NCI-H524 (cell line): Measurements from ENCODE around the gene GUCA1A.

Experiments
- DNase-seq, 2 experiments: peaks; one replicate each; lab custom pipeline; 2025; lab: John Stamatoyannopoulos, UW

Gene GUCA1A

DNA sequence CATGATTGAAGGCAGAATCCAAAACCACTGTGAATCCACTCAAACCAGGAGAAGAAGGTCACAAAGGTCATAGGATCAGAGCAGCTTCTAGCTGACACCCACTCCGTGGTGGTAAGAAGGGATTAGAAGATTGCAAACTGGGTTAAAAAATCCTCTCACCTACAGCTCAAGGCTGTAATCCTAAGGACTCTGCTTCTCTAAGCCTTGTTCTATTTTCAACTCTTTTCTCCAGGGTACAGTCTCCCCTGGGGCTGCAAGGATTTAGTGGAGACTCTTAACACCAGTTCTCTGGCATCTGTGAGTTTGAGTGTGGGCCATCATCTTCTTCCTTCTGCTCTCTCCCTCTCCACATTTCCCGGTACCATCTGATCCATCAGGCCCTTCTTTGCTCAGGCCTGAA is at the start of gene GUCA1A:
Gene GUCA1A, plus strand, starts transcription at position 264 of the 400 bp plus-strand sequence. CDS start 250 bp downstream, outside the sequence.
- peak in 1 of 2 experiments; percentile 56 for DNase-seq

DNA sequence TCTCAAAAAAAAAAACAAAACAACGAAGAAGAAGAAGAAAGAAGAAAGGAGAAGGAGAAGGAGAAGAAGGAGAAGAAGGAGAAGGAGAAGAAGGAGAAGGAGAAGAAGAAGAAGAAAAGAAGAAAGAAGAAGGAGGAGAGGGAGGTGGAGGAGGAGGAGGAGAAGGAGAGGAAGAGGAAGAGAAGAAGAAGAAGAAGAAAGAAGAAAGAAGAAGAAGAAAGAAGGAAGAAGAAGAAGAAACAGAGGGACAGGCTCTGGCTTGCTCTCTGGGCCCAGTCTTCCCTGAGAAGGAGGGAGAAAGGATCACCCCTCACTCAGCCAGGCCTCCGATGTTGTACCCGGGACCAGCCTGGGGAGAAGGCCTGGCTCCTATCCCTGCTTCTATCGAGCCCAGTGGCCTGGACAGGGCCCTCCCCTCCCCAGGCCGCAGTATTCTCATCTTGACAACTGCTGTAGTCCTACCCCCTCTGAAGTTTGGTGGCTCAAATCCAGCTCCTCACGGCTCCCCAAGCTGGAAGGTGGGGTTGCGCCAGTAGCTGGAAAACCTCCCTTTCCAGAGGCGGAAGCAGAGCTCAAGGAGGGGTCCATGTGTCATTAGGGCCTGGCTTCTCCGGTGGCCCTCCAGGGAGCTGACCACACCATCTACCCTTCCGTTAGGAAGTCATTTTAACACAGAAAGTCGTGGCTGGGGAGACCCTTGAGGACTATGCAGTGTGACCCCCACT is 49.6 kb upstream of the GUCA1A start:
- DNase-seq, result no peak

DNA sequence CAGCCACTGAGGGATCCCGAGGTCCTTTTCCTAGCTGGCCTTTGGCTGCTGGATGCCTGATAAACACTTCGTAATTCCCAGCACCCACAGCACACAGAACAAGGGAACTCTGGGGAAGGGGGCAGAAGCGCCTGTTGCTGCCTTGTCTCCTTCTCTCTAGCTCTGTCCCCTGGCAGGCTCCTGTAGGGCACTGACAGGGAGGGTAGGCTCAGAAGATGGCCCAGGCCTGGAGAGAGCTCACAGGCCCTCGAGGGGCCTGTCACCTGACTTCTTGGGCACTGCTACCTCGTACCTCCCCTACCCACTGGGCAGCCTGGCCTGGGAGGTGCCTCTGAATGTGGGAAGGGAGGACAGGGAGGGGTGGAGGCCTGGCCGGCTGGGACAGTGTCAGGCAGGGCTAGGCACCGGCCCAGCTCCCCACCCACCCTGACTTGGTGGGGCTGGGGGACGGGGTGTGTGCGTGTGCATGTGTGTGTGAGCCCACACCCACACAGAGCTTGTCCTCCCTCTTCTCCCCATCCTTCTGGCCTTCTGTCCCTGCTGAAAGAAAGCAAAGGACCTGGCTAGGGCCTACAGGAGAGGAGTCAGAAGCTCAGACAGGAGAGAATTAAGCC is 48.8 kb upstream of the GUCA1A start:
- no peak for DNase-seq

DNA sequence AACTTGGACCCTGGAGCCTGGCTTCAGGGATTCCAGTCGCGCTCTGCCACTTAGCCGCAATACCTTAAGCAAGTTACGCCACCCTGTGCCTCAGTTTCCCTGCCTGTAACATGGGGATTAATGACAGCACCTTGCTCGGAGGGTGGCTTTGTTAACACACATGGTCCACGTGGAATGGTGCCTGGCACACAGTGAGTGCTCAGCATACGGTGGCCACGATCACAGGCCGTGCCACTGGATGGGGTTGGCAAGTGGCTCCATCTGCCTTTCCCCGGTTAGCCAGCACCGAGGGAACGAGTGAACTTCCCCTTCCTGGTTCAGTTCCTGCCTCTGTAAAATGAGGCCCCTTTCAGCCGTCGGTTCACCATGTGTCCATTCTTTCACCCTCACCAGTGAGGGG is 47.9 kb upstream of the GUCA1A start:
- DNase-seq, result no peak

DNA sequence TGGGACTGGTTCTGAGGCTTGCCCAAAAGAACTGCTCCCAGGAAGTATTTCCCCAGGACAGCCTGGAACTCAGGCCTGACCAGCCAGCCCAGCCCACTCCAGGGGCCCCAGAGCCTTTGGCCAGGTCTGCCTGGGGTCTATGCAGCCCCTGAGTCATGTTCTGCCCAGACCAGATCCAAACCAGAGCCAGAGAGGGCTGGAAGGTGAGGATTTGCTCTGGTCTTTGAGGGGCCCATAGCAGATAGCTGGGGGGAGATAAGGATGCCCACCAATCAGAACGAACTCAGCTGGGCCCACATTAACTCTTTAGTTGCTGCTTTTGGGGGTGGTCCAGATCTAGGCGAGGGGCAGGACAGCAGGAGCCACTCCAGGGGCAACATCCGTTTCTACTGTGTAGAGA is 47.5 kb upstream of the GUCA1A start:
- DNase-seq, result no peak

DNA sequence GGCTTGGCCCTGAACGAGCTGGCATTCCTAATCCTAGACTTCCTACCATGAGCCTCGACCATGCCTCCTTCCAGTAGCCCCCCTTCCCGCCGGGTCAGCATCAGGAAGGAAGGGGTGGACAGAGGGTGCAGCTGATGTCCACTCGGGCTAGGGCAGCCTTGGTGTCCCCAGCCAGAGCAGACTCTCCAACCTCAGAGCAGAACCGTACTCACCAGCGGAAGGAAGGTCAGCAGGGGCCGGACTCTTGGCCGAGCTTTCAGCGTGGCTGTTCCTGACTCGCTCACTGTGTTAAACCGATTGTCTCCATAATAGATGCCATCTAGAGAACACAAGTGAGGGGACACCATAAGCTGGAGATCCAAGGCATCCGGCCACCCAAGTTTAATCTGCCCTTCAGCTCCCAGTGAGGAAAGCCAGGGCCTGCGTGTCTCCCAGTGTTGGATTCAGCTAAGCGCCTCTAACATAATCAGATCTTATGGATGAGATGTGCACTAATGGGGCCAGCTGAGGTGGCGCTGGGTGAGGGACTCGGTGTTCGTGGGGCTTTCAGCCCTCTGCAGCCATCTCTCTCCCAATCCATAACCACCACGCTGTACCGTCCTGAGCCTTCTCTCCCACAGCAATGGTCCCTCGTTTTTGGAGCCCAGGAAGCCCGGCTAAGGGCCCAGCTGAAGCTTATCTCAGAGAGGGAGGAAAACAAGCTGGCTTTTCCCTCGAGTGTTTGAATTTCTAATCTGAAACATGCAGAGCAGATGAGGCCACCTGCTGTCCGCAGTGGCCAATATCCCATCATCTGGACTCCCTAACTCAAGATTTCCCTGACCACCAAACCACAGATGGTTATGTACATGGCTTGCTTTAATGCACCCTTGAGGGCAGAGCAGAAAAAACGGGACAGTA is 44.5 kb upstream of the GUCA1A start:
- DNase-seq, result peak; percentile 27 to 57

DNA sequence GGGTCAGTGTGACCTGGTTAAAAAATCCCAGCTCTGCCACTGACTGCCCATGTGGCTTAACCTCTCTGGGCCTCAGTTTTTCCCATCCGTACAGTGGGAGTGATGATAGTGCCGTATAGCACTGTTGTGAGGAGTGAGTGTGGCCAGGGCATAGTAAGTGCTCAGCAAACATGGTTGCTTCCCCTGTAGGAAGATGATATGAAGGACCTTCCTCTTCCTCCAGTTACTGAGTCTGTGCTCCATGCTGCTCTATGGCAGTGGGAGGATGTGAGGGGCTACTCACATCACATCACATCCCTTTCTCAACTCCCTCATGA is 43.8 kb upstream of the GUCA1A start:
- DNase-seq, result no peak

DNA sequence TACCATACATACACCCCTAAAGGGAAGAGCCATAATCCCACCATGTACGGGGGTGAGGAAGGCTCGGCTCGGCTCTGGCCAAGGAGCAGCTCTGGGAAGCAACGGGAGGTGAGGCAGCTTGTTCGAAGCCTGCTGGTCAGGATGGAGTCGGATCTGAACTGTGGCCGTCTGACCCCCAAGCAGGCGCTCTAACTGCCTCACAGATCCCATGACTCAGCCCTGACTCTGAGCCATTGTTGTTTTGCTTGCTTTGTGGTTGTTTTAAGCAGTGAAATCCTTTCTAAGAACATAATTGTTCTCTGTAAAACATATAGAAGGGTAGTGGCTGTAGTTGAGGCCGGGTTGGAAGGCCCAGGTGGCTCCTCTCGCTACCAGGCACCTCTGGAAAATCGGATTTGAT is 41.6 kb upstream of the GUCA1A start:
- no peak for DNase-seq

DNA sequence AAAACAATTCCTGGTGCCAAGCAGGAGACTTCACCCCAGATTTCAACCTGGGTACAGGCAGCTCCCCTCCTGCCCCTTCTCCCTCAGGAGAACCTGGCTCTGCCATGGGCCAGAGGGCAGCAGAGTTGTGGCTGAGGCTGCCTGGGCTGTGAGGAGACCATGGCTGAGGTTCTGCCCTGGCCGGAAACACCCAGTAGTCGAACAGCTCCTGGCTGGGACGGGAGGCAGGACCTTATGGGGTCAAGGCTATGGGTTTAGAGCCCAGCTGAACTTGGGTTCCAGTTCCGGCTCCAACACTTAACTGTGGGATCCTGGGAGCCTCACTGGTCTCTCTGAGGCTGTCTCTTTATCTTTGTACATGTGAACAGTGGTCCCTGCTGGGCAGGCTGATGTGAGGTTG is 39.2 kb upstream of the GUCA1A start:
- no peak for DNase-seq

DNA sequence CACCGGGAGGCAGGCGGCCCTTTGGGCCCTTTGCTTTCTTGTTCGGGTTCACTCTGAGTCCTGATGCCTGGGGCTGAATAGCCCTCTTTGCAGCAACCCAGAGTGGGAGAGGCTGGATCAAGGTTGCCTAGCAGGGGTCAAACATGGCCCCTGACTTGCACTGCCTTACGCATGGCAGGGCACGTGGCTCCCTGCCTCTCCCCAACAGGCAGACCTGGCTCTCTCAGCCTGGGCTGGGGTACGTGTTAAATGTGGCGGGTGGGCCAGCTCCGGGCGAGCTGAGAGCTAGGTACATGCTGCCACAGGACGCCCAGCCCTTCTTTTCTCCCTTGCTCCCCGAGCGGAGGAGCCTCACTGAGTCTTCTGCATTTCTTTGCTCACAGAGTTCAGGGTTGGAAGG is 38.0 kb upstream of the GUCA1A start:
- DNase-seq, result no peak

DNA sequence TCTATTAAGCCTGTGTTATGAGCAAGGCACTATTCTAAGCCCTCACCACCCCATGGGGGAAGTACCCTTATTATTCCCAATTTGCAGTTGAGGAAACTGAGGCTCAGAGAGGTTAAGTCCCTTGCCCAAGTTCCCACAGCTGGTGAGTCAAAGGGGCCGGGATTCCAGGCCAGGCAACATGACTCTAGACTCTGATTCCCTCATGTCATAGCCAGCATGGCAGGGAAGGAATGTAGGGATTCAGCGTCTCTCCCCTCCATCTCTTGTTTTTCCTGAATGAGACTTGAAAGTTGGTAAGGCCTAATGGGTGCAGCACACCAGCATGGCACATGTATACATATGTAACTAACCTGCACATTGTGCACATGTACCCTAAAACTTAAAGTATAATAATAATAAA is 37.4 kb upstream of the GUCA1A start:
- DNase-seq, result no peak

DNA sequence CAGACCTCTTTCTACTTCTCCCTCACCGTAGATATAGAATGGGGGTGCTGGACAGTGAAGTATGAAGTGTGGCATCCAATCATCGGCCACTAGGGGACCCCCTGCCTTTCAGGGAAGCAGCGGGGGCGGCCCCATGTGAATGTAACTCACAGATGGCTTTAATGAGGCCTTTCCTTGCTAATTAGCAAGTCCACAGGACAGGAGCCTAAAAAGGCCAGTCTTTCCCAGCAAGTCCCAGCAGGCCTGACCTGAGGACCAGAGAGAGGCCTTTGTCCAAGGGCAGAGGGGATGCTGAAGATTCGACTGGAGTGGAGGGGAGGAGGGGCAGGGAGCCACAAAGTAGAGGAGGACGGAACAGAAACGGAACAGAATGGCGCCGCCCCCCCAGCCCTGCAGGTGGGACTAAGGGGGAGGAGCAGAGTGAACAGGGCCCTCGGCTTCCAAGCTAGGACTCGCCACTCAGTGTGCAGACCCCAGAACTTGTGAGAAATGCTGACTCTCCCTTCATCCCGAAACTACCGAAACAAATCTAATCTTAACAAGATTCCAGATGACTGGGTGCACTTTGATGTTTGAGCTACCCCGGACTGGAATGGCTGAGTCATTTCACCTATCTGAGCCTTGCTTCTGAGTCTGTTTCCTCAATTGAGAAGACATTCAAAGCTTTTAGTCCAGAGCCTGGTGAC is 36.5 kb upstream of the GUCA1A start:
- peak; percentile 49 to 68 for DNase-seq

DNA sequence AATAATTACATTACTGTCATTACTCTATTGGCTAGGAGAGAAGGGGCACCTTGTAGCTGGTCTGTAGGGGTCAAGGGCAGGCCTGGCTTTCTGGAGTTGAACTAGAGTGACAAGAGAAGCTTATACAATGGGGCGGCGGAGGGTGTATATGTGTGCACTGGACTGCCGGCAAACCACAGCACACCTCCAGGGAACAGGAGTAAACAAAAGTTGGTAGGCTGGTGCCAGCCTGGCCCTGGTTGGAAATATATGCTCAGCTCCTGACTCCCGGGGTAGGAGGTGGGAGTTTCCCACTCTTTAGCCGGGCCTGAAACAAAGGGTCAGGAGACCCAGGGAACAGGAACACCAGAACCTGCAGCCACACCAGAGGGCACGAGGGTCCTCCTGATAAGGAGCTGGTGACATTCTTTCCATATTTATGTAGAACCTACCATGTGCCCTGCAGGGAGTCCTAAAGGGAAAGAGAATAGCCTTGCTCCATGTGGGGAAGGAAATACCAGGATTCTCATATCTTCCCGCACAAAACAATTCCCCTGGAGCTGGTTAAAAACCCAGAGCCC is 35.9 kb upstream of the GUCA1A start:
- no peak for DNase-seq

DNA sequence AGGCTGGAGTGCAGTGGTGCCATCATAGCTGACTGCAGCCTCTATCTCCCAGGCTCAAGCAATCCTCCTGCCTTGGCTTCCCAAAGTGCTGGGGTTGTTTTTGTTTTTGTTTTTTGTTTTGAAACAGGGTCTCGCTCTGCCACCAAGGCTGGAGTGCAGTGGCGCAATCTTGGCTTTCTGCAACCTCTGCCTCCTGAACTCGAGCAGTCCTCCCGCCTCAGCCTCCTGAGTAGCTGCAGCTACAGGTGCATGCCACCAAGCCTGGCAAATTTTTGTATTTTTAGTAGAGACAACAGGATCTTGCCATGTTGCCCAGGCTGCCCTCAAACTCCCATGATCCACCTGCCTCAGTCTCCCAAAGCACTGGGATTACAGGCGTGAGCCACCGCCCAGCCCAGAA is 35.0 kb upstream of the GUCA1A start:
- no peak for DNase-seq

DNA sequence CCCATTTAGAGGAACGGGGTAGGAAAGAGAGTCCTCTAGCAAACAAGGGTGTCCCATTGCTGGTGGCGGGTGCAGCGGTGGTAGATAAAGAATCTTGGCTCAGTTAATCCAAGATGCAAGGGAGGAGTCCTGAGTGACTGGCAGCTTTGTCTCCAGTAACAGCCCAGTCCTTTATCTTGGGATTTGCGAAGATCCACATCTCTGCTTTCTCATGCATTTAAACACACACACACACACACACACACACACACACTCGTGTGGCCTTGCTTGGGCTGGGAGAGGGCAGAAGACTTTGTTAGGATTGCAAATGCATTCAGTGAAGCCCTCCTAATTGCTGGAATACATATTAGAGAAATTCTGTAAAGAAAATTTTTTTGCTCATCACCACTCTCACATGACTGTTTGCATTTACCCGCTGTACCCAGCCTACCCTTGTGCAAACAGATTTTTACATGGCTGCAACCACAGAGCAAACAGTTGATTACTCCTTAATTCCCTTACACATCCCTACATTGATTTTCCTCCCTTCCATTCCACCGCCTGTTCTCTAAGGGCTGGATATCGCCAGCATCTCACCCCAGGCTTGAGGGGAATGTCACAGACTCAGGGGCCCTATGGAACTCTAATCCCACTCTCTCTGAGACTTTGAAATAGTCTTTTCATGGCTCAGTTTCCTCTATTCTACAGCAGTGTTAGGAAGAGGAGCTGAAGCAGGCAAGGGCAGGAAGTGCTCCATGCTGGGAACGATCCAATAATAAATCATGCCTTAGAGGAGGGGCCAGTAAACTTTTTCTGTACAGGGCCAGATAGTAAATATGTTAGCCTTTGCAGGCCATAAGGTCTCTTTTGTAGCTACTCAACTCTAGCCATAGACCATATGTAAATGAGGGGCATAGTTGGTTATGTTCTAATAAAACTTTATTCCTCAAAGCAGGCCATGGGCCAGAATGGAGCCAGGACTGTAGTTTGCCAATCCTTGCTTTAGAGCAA is 34.2 kb upstream of the GUCA1A start:
- no peak for DNase-seq

DNA sequence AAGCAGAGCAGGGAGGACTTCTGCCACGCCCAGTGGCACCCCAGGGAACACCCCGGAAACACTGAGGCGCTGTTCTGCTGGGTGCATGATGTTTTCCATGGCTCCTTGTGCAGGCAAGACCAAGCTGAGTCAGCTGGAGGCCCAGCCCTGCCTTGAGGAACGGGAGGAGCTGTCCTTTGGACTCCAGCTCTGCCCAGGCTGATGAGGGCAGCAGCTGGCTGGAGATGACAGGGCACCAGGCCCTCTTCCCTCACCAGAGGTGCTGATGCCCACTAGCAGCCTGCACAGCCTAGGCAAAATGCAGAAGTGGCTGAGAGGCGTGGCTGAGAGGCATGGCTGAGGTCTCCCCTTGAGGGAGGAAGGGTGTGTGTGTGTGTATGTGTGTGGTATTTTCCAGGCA is 33.1 kb upstream of the GUCA1A start:
- DNase-seq, result no peak

DNA sequence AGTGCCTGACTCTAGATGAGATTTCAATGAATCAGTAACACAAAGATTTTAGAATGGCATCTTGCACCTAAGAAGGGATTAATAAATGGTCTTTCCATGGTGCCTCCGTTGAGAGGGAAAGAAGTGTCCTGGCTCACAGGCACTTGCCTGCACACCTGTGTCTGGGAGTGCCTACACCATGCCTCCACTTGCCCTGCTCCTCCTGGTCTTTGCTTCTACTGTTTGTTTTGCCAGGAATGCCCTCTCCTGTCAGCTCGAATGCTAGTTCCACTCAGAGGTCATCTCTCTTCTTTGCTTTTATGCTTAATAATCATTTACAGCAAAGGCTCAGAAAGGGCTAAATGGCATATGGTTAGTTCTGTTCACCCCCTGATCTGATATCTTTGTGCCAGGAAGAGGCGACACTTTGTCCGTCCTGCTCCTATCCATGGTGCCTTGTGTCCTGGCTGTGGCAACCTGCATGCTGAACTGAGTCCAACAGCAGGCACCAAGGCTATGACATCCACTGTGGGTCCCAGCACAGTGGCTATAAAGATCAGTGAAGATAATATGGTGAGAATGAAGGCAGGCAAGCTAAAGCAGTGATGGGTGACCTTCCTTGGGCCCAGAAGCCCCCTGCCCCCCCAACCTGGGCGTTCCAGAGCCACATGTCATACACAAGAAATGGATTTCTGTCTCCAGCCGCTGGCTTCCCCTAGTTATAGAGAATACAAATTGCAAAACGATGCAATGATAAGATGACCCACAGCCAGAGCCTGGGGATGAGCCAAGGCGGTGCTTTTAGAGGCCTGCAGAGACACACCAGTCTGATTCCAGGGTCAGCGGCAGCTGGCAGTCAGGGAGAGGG is 32.2 kb upstream of the GUCA1A start:
- no peak for DNase-seq

DNA sequence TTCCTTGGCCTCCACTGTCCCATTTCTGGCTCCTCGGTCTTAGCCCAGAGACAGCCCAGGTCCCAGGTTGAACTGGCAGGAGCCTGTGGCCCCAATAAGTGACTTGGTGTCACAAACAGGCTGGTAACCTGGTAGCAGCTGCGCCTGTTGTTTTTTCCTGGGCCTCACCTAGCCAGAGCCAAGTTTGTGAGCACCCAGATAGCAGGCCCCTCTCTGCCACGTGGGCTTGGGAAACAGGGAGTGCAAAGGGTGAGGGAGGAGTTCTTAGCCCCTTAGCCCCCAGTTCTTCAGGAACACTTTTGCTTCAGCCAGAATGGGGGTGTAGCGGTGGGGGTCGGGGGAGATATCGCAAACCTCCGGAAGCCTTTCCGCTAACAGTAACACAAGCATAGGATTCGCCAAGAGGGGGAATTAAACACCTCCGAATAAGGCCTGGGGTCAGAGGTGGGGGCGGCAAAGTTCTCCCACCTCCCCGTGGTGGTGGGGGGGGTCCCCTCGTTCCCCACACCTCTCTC is 31.5 kb upstream of the GUCA1A start:
- no peak for DNase-seq

DNA sequence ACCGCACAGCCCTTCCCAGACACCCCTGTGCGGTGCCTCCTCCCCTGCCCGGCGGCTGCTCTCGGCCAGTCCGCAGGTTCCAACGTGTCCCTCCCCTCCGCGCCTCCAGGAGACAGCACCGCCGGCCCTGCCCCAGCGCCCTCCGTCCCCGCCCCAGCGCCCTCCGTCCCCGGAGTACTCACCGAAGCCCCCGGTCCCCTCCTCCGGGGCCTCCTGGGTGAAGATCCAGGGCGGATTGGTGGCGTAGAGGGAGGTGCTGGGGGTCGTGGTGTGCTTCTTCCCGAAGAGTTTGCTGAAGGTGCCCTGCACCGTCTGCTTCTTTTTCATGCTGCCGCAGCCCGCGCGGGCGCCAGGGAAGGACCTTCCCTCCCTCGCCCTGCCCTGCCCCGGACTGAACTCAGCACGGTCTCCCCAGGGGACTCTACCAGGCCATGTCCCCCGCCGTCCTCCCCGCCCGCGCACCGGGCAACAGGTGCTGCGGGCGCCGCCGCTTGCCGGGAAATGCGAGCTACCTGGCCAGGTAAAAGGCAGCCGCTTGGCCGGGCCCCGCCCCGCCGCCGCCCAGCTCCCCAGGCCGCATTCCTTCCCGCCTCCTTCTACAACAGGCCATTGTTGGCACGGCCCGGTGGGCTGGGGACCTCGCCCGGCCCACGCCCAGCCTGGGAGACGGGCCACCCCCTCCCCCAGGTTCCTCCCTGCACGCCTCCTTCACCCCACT is 30.9 kb upstream of the GUCA1A start, which contains the start of gene C6orf132:
Gene C6orf132, minus strand, starts transcription at position 503 of the 718 bp plus-strand sequence. Its CDS starts 176 bp downstream, at position 327.
- DNase-seq, result peak in 1 of 2 experiments; percentile 14
